Activated B cell treated with CpG ODN at 0.5 μM for 24 hours (primary cell): ENCODE results near the gene CCDC201. TPM values are rescaled to one million over a fixed set of nuclear protein-coding genes. Genes with fewer than 3 reads are reported as not detected.

Experiments used
- ATAC-seq: fragments of 200-7000 bp; cut with Tn5 transposase; one replicate; pipeline ENCODE4 v1.10.0; 2021; ENCODE audit warnings: low read depth, mild to moderate bottlenecking, moderate library complexity
- CTCF ChIA-PET: fragments of 350-600 bp; sonication (Branson Sonifier 250); formaldehyde crosslinking; loops from one replicate; lab custom pipeline; 2021; ENCODE audit warnings: antibody characterized with exemption; lab: Charles Lee
- POLR2A ChIA-PET: fragments of 350-600 bp; sonication (Branson Sonifier 250); formaldehyde crosslinking; loops from one replicate; lab custom pipeline; 2021; ENCODE audit warnings: antibody characterized with exemption; lab: Charles Lee
- DNase-seq: peaks from one replicate; pipeline ENCODE4 v3.0.0; 2022
- H3K27ac Mint-ChIP-seq: one replicate; pipeline ENCODE4 v1.8.0; 2020; ENCODE audit warnings: mixed read lengths
- H3K27me3 Mint-ChIP-seq: one replicate; pipeline ENCODE4 v1.8.0; 2021; ENCODE audit warnings: mixed read lengths
- H3K36me3 Mint-ChIP-seq: one replicate; pipeline ENCODE4 v1.8.0; 2021; ENCODE audit warnings: low read depth, mixed read lengths
- H3K4me1 Mint-ChIP-seq: one replicate; pipeline ENCODE4 v1.8.0; 2021; ENCODE audit warnings: mixed read lengths
- H3K4me3 Mint-ChIP-seq: one replicate; pipeline ENCODE4 v1.8.0; 2020; ENCODE audit warnings: mild to moderate bottlenecking, mixed read lengths
- H3K9me3 Mint-ChIP-seq: one replicate; pipeline ENCODE4 v1.8.0; 2020; ENCODE audit warnings: mixed read lengths
- intact Hi-C: fragments of 100-400 bp; cut with micrococcal nuclease; formaldehyde crosslinking; loops from one replicate; pipeline ENCODE4 v1.15.1; 2024
- total RNA-seq: library from RNA; stranded (reverse); gene quantifications from 2 replicates; pipeline ENCODE4 v1.2.3, GENCODE V29; 2022
- TF ChIP-seq, protein P1 (sequence below): fragments of 200-600 bp; IDR thresholded peaks from one replicate; pipeline ENCODE4 v1.8.0; 2022; ENCODE audit warnings: antibody characterized with exemption, mild to moderate bottlenecking

The CCDC201 gene
- total RNA-seq, 1 donor from 2014 or later, result not detected

DNA sequence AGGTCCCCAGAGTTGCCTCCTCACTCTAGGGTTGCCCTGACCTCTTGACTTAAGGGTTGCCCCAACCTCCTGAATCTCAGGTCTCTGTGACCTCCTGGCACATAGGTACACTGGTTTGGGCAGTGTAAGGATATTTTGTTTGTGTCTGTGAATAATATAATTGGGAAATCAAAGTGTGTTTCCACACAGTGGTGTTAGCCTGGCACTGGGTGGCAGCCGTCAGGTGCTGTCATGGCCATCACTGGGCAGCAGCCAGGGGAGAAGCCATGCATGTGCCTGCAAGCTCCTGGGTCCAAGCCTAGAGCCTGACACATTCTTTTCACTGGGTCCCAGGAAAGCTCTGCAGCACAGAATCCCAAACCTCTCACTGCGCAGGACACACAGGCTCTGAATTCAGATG, 3.6 kb upstream of the CCDC201 start:
- POLR2A ChIA-PET, result no interaction called here
- Mint-ChIP-seq H3K4me1 (no peaks in the 10 kb centered on the region), H3K27ac (no peak overlapping the region), H3K4me3 (no peak overlapping the region), H3K27me3 (no peaks in the 10 kb centered on the region), H3K9me3 (peaks cover 15% of the 10 kb centered on the region), H3K36me3 (no peaks in the 10 kb centered on the region)
- no peak for DNase-seq
- TF ChIP-seq, protein P1, sequence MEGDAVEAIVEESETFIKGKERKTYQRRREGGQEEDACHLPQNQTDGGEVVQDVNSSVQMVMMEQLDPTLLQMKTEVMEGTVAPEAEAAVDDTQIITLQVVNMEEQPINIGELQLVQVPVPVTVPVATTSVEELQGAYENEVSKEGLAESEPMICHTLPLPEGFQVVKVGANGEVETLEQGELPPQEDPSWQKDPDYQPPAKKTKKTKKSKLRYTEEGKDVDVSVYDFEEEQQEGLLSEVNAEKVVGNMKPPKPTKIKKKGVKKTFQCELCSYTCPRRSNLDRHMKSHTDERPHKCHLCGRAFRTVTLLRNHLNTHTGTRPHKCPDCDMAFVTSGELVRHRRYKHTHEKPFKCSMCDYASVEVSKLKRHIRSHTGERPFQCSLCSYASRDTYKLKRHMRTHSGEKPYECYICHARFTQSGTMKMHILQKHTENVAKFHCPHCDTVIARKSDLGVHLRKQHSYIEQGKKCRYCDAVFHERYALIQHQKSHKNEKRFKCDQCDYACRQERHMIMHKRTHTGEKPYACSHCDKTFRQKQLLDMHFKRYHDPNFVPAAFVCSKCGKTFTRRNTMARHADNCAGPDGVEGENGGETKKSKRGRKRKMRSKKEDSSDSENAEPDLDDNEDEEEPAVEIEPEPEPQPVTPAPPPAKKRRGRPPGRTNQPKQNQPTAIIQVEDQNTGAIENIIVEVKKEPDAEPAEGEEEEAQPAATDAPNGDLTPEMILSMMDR, result no peak
- CTCF ChIA-PET, result no interaction called here
- intact Hi-C loops, result no loop called here
- no peak for ATAC-seq

DNA sequence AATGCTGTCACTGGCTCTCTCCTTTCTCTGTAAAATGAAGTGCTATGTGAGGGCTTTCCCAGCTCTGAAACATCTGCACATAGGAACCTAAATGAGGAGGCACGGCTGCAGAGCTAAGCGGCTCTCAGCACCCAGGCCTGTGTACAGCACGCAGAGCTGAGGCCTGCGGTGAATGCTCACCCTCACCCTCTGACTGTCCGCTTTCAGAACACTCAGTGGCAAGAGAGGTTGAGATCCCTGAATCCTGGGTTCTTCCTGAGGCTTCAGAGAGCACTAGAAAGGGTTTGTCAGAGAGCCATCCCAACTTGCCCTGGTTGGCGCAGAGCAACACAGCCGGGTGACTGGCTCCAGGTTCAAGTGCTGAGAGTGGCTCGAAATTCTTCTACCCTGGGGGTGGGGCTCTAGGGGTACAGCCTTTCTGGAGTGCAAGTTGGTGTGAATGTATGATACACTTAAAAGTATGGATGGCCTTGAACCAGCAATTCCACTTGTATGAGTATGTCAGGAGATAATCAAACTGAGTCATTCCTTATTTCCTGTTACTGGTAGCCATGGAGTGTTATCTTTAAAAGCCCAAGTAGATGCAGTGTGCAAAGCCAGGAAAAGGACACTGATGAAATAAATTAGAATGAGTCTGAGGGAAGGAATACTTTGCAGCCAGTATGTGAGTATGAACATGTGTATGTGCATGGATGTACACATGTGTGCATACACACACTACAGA, 1.7 kb upstream of the CCDC201 start:
- intact Hi-C loops, result no loop called here
- H3K9me3 Mint-ChIP-seq, result peaks cover 14% of the 10 kb centered on the region
- H3K27ac Mint-ChIP-seq, result no peak overlapping the region
- ATAC-seq (no peak), DNase-seq (no peak)
- H3K27me3 Mint-ChIP-seq, result peaks cover 3% of the 10 kb centered on the region
- H3K4me3 Mint-ChIP-seq, result no peak overlapping the region
- ChIA-PET POLR2A (no interaction called here), CTCF (no interaction called here)
- no peaks in the 10 kb centered on the region for H3K4me1 Mint-ChIP-seq
- TF ChIP-seq, protein P1, result no peak
- H3K36me3 Mint-ChIP-seq, result no peaks in the 10 kb centered on the region

DNA sequence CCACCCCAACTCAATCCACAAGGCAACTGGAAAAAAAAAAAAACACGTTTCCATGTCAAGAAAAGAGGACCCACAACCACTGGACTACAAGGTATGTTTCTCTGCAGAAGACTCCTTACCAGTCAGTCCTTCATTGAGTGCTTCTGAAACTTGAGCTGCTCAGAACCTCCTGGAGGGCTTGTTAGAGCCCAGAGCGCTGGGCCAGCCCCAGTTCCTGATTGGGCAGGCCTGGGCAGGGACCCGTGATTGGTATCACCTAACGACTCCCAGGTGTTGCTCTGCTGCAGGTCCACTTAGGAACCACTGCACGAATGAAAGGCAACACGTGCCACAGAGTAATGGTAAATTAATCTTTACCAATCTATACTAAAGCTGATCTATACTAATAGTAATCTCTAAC, 473 bp upstream of the CCDC201 start:
- intact Hi-C loops, result no loop called here
- DNase-seq (no peak), ATAC-seq (no peak)
- TF ChIP-seq, protein P1, result no peak
- Mint-ChIP-seq H3K27ac (no peak overlapping the region), H3K4me3 (no peak overlapping the region), H3K36me3 (no peaks in the 10 kb centered on the region), H3K4me1 (no peaks in the 10 kb centered on the region), H3K9me3 (peaks cover 6% of the 10 kb centered on the region), H3K27me3 (peaks cover 10% of the 10 kb centered on the region)
- ChIA-PET POLR2A (no interaction called here), CTCF (no interaction called here)

DNA sequence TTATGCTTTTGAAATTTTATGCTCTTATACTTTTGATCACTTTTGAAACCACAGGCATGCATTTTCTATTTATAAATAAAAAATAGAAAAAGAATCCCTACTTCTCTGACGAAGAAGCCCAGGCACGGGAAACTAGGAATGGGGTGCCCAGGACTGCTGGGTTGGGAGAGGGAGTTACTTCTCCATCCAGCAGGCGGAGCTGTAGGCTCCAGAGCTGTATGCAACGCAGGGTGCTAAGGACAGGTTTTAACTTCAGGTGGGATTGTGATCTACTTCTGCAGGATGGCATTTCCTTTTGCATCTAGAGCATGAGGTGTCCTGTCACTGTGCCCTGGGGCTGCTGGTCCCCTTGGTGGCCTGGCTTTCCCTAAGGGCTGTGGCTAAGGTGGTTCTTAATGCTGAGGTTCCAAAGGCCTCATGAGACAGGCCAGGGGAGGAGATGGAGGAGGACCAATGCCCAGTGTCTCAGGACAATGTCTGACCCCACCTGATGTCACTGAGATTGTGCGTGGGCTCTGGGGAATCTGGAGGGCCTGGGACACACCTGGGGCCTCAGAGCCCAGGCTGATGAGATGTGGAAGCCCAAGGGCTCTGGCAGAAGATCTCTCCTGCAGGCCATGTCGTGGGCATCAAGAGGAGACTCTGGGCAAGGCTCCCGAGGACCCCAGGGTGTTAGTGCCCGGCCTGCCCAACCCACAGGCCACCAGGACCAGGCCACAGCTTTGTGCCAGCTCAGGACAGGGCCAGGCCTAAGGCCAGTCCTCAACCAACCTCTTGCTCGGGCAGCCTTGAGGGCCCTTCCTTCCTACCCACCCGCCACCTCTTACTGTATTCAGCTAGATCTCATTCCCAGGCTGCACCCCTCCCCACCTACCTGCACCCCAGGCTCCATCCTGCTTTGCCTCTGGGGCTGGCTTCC, 507 bp downstream of the CCDC201 start:
- ATAC-seq (no peak), DNase-seq (no peak)
- intact Hi-C loops, result no loop called here
- CTCF ChIA-PET, result no interaction called here
- H3K36me3 Mint-ChIP-seq, result no peaks in the 10 kb centered on the region
- H3K27ac Mint-ChIP-seq, result no peak overlapping the region
- H3K9me3 Mint-ChIP-seq, result peaks cover 9% of the 10 kb centered on the region
- POLR2A ChIA-PET, result no interaction called here
- peaks cover 12% of the 10 kb centered on the region for H3K27me3 Mint-ChIP-seq
- TF ChIP-seq, protein P1, result no peak
- H3K4me1 Mint-ChIP-seq, result no peaks in the 10 kb centered on the region
- no peak overlapping the region for H3K4me3 Mint-ChIP-seq

DNA sequence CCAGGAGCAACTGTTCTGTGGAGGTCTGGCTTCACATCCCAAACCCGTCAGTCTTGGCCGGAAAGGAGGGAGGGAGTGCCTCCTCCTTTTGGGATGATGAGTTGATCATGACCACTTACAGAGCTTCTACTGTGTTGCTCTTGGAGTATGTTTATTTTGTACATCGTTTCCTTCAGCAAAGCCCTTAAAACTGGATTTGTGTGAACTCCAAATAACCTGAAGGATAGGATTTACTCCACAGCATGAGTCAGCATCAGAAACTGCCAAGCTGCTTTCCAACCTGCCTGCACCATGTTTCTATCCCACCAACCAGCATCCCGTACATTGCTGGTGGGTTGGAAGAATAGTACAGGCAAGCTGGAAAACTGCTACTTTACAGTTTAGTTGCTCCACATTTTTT, 3.5 kb downstream of the CCDC201 start:
- ChIA-PET CTCF (no interaction called here), POLR2A (no interaction called here)
- TF ChIP-seq, protein P1, result no peak
- no peaks in the 10 kb centered on the region for H3K36me3 Mint-ChIP-seq
- H3K9me3 Mint-ChIP-seq, result peaks cover 5% of the 10 kb centered on the region
- ATAC-seq, result no peak
- no peak overlapping the region for H3K27ac Mint-ChIP-seq
- no peaks in the 10 kb centered on the region for H3K4me1 Mint-ChIP-seq
- intact Hi-C loops, result no loop called here
- H3K4me3 Mint-ChIP-seq, result no peak overlapping the region
- no peak for DNase-seq
- peaks cover 21% of the 10 kb centered on the region for H3K27me3 Mint-ChIP-seq
